ENCODE data around the gene ITPR1.

- TF ChIP-seq CTCF (IDR thresholded peaks at IDR 0.05; ENCODE audit: insufficient read depth, low read length) (peak; percentile 65), POLR2AphosphoS5 (IDR thresholded peaks at IDR 0.05; ENCODE audit: low read depth) (no peak), GABPA (IDR thresholded peaks at IDR 0.05; ENCODE audit: low read depth) (no peak)
Measured at GRCh38 chr3:4633078-4634004, 140.2 kb downstream of the ITPR1 start.

All from HL-60 (cell line).